GM23338 (cell line): ENCODE measurements around the gene RICTOR. TPM values are rescaled to one million over a fixed set of nuclear protein-coding genes. Genes with fewer than 3 reads are reported as not detected.

Experiments
- ATAC-seq: fragments of 200-7000 bp; cut with Tn5 transposase; 3 replicates; pipeline ENCODE4 v1.9.1; 2020
- DNase-seq: peaks from one replicate; pipeline ENCODE4 v3.0.0-alpha.2; 2015; ENCODE audit warnings: low spot score
- H2AFZ ChIP-seq: fragments of 200-600 bp; sonication (generic); 2 replicates; pipeline ENCODE4 v1.8.0; 2016; ENCODE audit warnings: antibody characterized with exemption, mild to moderate bottlenecking, moderate library complexity
- H3F3A ChIP-seq: fragments of 200-600 bp; sonication (generic); replicated peaks from 2 replicates; pipeline ENCODE4 v1.8.0; 2017; ENCODE audit warnings: antibody characterized with exemption, mixed run types, low read depth
- H3K27ac ChIP-seq: fragments of 200-600 bp; sonication (generic); 2 replicates; pipeline ENCODE4 v1.6.1; 2016; ENCODE audit warnings: low read depth
- H3K27me3 ChIP-seq: fragments of 200-600 bp; sonication (generic); 2 replicates; pipeline ENCODE4 v1.8.0; 2016; ENCODE audit warnings: mild to moderate bottlenecking, mixed run types, moderate library complexity; ENCODE audit not compliant: insufficient read depth
- H3K36me3 ChIP-seq: fragments of 200-600 bp; sonication (generic); 2 replicates; pipeline ENCODE4 v1.8.0; 2016; ENCODE audit warnings: mild to moderate bottlenecking; ENCODE audit not compliant: insufficient read depth
- H3K4me1 ChIP-seq: fragments of 200-600 bp; sonication (generic); 2 replicates; pipeline ENCODE4 v1.8.0; 2016; ENCODE audit warnings: mild to moderate bottlenecking, moderate library complexity; ENCODE audit not compliant: insufficient read depth
- H3K4me2 ChIP-seq: fragments of 200-600 bp; sonication (generic); 2 replicates; pipeline ENCODE4 v1.7.1; 2017; ENCODE audit warnings: mixed run types
- H3K4me3 ChIP-seq: fragments of 200-600 bp; sonication (generic); 2 replicates; pipeline ENCODE4 v1.6.1; 2016; ENCODE audit warnings: mixed run types
- H3K79me2 ChIP-seq: fragments of 200-600 bp; sonication (generic); replicated peaks from 2 replicates; pipeline ENCODE4 v1.8.0; 2017; ENCODE audit warnings: mild to moderate bottlenecking; ENCODE audit not compliant: insufficient read depth
- H3K9me2 ChIP-seq: fragments of 200-600 bp; sonication (generic); 2 replicates; pipeline ENCODE4 v1.8.0; 2017; ENCODE audit not compliant: insufficient read depth
- H4K20me1 ChIP-seq: fragments of 200-600 bp; sonication (generic); replicated peaks from 2 replicates; pipeline ENCODE4 v1.8.0; 2017; ENCODE audit warnings: mild to moderate bottlenecking; ENCODE audit not compliant: insufficient read depth
- H3K27ac Mint-ChIP-seq: 2 replicates; pipeline ENCODE4 v1.8.0; 2020; ENCODE audit warnings: inconsistent platforms, mild to moderate bottlenecking, moderate library complexity, mixed read lengths
- H3K27me3 Mint-ChIP-seq: 3 replicates; pipeline ENCODE4 v1.8.0; 2022; ENCODE audit warnings: low read depth, mild to moderate bottlenecking, moderate library complexity, mixed read lengths, inconsistent platforms; ENCODE audit not compliant: insufficient read depth, poor library complexity
- H3K36me3 Mint-ChIP-seq: 3 replicates; pipeline ENCODE4 v1.8.0; 2021; ENCODE audit warnings: low read depth, mild to moderate bottlenecking, inconsistent platforms, moderate library complexity, mixed read lengths
- H3K4me1 Mint-ChIP-seq: 3 replicates; pipeline ENCODE4 v1.8.0; 2020; ENCODE audit warnings: mild to moderate bottlenecking, inconsistent platforms, mixed read lengths
- H3K4me3 Mint-ChIP-seq: 3 replicates; pipeline ENCODE4 v1.8.0; 2021; ENCODE audit warnings: moderate library complexity, mild to moderate bottlenecking, inconsistent platforms, mixed read lengths
- H3K9me3 Mint-ChIP-seq: 3 replicates; pipeline ENCODE4 v1.8.0; 2020; ENCODE audit warnings: moderate library complexity, mild to moderate bottlenecking, inconsistent platforms, mixed read lengths
- CREB1 ChIP-seq: fragments of 250-450 bp; sonication (Bioruptor Pico); IDR thresholded peaks from 2 replicates; pipeline ENCODE4 v1.5.0; 2020; ENCODE audit warnings: low read depth, mild to moderate bottlenecking, moderate library complexity
- EZH2 ChIP-seq: fragments of 200-600 bp; sonication (generic); IDR thresholded peaks from one replicate; pipeline ENCODE4 v1.8.0; 2017; ENCODE audit warnings: antibody characterized with exemption, mild to moderate bottlenecking, low read depth; ENCODE audit not compliant: unreplicated experiment
- EZH2phosphoT487 ChIP-seq: fragments of 200-600 bp; sonication (generic); IDR thresholded peaks from one replicate; pipeline ENCODE4 v1.8.1; 2018; ENCODE audit warnings: antibody characterized with exemption; ENCODE audit not compliant: unreplicated experiment
- JUNB ChIP-seq: IDR thresholded peaks from one replicate; pipeline ENCODE4 v1.6.1; 2016; ENCODE audit warnings: antibody characterized with exemption; ENCODE audit not compliant: unreplicated experiment
- NANOG ChIP-seq: IDR thresholded peaks from 2 replicates; pipeline ENCODE4 v1.6.1; 2016; ENCODE audit warnings: antibody characterized with exemption, borderline replicate concordance
- POLR2AphosphoS5 ChIP-seq: IDR thresholded peaks from 2 replicates; pipeline ENCODE4 v1.6.1; 2016; ENCODE audit warnings: antibody characterized with exemption, low read depth
- STAT1 ChIP-seq: IDR thresholded peaks from one replicate; pipeline ENCODE4 v1.6.1; 2016; ENCODE audit warnings: antibody characterized with exemption; ENCODE audit not compliant: unreplicated experiment
- ZNF114 ChIP-seq: fragments of 250-450 bp; sonication (Bioruptor Pico); IDR thresholded peaks from 2 replicates; pipeline ENCODE4 v1.5.0; 2020; ENCODE audit warnings: mild to moderate bottlenecking, moderate library complexity
- ZNF331 ChIP-seq: fragments of 250-450 bp; sonication (Bioruptor Pico); IDR thresholded peaks from 2 replicates; pipeline ENCODE4 v1.5.0; 2020; ENCODE audit warnings: low read depth, mild to moderate bottlenecking, moderate library complexity
- polyA plus RNA-seq: library from polyadenylated mRNA; unstranded; fragments of >200 nt; fragmentation: Nextera tagmentation; extraction: Ambion mirVana; gene quantifications from 2 replicates; pipeline ENCODE4 v1.2.1, GENCODE V29; 2016
- total RNA-seq: library from RNA; depleted of rRNA; stranded (reverse); fragments of >200 nt; shearing (Covaris generic); gene quantifications from 2 replicates; pipeline ENCODE4 v1.2.3, GENCODE V29; 2014
- TF ChIP-seq, protein P1 (sequence below), 2 experiments: fragments of 200-600 bp in 1 of 2; sonication (generic) in 1 of 2; conservative IDR thresholded peaks; 2 replicates each; pipeline versions ENCODE4 v1.5.1 to v1.6.1; 2016 to 2017; ENCODE audit warnings: antibody characterized with exemption in 2 of 2, low read depth in 2 of 2, mild to moderate bottlenecking in 2 of 2, moderate library complexity in 1 of 2
- TF ChIP-seq, protein P2 (sequence below): IDR thresholded peaks from one replicate; pipeline ENCODE4 v1.6.1; 2018; ENCODE audit warnings: antibody characterized with exemption; ENCODE audit not compliant: unreplicated experiment
- TF ChIP-seq, protein P3 (sequence below): IDR thresholded peaks from 2 replicates; pipeline ENCODE4 v1.6.1; 2016; ENCODE audit warnings: antibody characterized with exemption

The RICTOR gene
- total and polyA plus RNA-seq, 2 experiments from 2014 or later: 9.9 to 27.4 TPM

DNA sequence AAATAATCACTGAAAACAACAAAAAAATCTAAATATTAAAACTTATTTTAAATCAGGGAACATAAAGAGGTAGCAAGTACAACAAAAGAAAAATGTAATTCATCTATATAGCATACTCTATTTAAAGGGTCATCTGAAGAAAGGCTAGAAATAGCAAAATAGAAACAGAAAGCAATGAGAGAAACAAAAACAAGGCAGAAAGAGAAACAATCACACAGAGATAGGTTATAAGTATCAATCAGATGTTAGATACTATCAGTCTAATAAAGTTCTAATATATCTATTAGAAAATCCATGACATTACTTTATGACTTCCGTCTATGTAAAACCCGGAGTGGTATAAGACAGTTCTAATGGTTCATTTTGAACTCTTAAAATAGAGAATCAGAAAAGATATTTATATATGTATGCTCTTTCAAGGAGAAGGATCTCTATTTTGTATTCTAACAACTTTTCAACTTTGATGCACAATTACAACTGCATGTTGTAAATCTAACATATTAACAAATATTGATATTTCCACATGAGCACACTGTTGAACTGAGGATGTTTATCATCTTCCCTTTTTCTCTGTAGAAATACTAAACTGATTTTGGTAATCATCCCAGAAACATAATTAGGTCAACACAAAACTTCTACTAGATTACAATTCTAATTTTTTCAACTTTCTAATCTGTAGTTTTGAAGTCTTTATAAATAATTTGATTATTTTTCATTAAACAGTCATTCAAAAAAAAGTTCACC lies 15.8 kb downstream of the RICTOR start:
- no peak overlapping the region for H3K4me3 Mint-ChIP-seq
- no peaks in the 10 kb centered on the region for H3K9me3 Mint-ChIP-seq
- no peaks in the 10 kb centered on the region for H3K36me3 Mint-ChIP-seq
- Histone ChIP-seq H2AFZ (no peak overlapping the region), H3K4me3 (no peak overlapping the region), H3K27me3 (no peaks in the 10 kb centered on the region), H3K4me1 (peaks cover 13% of the 10 kb centered on the region), H3F3A (no peaks in the 10 kb centered on the region), H3K36me3 (no peaks in the 10 kb centered on the region), H3K27ac (no peak overlapping the region), H4K20me1 (no peaks in the 10 kb centered on the region; the same call in 1 of the 2 replicates), H3K4me2 (no peak overlapping the region), H3K9me2 (no peaks in the 10 kb centered on the region), H3K79me2 (peaks cover 97% of the 10 kb centered on the region)
- H3K27me3 Mint-ChIP-seq: no peaks in the 10 kb centered on the region
- DNase-seq: no peak
- TF ChIP-seq, protein P1, sequence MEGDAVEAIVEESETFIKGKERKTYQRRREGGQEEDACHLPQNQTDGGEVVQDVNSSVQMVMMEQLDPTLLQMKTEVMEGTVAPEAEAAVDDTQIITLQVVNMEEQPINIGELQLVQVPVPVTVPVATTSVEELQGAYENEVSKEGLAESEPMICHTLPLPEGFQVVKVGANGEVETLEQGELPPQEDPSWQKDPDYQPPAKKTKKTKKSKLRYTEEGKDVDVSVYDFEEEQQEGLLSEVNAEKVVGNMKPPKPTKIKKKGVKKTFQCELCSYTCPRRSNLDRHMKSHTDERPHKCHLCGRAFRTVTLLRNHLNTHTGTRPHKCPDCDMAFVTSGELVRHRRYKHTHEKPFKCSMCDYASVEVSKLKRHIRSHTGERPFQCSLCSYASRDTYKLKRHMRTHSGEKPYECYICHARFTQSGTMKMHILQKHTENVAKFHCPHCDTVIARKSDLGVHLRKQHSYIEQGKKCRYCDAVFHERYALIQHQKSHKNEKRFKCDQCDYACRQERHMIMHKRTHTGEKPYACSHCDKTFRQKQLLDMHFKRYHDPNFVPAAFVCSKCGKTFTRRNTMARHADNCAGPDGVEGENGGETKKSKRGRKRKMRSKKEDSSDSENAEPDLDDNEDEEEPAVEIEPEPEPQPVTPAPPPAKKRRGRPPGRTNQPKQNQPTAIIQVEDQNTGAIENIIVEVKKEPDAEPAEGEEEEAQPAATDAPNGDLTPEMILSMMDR (conservative IDR thresholded peaks at IDR 0.05; ENCODE audit: low read depth in 2 of 2): no peak
- no peak for TF ChIP-seq ZNF114
- no peak for TF ChIP-seq STAT1
- TF ChIP-seq EZH2phosphoT487: no peak
- TF ChIP-seq NANOG: no peak
- TF ChIP-seq EZH2: no peak
- TF ChIP-seq, protein P2, sequence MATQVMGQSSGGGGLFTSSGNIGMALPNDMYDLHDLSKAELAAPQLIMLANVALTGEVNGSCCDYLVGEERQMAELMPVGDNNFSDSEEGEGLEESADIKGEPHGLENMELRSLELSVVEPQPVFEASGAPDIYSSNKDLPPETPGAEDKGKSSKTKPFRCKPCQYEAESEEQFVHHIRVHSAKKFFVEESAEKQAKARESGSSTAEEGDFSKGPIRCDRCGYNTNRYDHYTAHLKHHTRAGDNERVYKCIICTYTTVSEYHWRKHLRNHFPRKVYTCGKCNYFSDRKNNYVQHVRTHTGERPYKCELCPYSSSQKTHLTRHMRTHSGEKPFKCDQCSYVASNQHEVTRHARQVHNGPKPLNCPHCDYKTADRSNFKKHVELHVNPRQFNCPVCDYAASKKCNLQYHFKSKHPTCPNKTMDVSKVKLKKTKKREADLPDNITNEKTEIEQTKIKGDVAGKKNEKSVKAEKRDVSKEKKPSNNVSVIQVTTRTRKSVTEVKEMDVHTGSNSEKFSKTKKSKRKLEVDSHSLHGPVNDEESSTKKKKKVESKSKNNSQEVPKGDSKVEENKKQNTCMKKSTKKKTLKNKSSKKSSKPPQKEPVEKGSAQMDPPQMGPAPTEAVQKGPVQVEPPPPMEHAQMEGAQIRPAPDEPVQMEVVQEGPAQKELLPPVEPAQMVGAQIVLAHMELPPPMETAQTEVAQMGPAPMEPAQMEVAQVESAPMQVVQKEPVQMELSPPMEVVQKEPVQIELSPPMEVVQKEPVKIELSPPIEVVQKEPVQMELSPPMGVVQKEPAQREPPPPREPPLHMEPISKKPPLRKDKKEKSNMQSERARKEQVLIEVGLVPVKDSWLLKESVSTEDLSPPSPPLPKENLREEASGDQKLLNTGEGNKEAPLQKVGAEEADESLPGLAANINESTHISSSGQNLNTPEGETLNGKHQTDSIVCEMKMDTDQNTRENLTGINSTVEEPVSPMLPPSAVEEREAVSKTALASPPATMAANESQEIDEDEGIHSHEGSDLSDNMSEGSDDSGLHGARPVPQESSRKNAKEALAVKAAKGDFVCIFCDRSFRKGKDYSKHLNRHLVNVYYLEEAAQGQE: no peak
- TF ChIP-seq CREB1: no peak
- TF ChIP-seq JUNB: no peak
- no peak for ATAC-seq
- peaks cover 13% of the 10 kb centered on the region; the same call in 2 of the 3 replicates for H3K4me1 Mint-ChIP-seq
- H3K27ac Mint-ChIP-seq: no peak overlapping the region

DNA sequence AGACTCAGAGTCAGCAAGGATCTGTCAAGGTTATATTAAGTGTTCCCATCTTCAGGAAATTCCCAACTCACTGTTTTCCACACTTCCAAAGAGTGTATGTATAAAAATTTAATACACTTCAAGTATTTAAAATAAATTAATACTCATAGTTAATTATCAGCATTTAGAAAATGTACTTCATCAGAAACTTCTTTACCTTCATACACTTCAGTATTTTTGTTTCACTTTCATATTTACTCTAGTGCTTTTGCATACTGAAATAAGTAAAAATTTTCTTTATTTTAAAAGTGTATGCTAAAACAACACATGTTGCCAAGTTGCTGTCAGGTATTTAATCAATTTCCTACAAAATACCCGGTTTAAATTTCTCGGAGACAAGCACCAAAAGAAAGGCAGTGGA lies 16.5 kb downstream of the RICTOR start:
- H4K20me1 ChIP-seq: no peaks in the 10 kb centered on the region; the same call in 1 of the 2 replicates
- Mint-ChIP-seq H3K4me1 (peaks cover 8% of the 10 kb centered on the region; the same call in 2 of the 3 replicates), H3K27me3 (no peaks in the 10 kb centered on the region), H3K9me3 (no peaks in the 10 kb centered on the region), H3K36me3 (no peaks in the 10 kb centered on the region), H3K4me3 (no peak overlapping the region), H3K27ac (no peak overlapping the region)
- H3K4me2 ChIP-seq: no peak overlapping the region
- no peaks in the 10 kb centered on the region for H3K36me3 ChIP-seq
- DNase-seq: no peak
- H2AFZ ChIP-seq: no peak overlapping the region
- no peak overlapping the region for H3K4me3 ChIP-seq
- H3K4me1 ChIP-seq: peaks cover 12% of the 10 kb centered on the region
- H3K27ac ChIP-seq: no peak overlapping the region
- no peaks in the 10 kb centered on the region for H3K27me3 ChIP-seq
- H3F3A ChIP-seq: no peaks in the 10 kb centered on the region
- peaks cover 97% of the 10 kb centered on the region for H3K79me2 ChIP-seq
- ATAC-seq: no peak
- no peaks in the 10 kb centered on the region for H3K9me2 ChIP-seq
- TF ChIP-seq ZNF331: no peak
- TF ChIP-seq, protein P1 (conservative IDR thresholded peaks at IDR 0.05; ENCODE audit: low read depth in 2 of 2): no peak
- TF ChIP-seq EZH2: no peak
- no peak for TF ChIP-seq STAT1
- no peak for TF ChIP-seq NANOG
- TF ChIP-seq POLR2AphosphoS5: no peak
- TF ChIP-seq, protein P3, sequence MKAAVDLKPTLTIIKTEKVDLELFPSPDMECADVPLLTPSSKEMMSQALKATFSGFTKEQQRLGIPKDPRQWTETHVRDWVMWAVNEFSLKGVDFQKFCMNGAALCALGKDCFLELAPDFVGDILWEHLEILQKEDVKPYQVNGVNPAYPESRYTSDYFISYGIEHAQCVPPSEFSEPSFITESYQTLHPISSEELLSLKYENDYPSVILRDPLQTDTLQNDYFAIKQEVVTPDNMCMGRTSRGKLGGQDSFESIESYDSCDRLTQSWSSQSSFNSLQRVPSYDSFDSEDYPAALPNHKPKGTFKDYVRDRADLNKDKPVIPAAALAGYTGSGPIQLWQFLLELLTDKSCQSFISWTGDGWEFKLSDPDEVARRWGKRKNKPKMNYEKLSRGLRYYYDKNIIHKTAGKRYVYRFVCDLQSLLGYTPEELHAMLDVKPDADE: no peak
- no peak for TF ChIP-seq EZH2phosphoT487
